Mesendoderm (in vitro differentiated cells): Measurements from ENCODE around the gene CYP4B1.

Source experiments
- DNase-seq: peaks from one replicate; pipeline ENCODE4 v3.0.0; 2013
- H2AK5ac ChIP-seq: 2 replicates; pipeline ENCODE4 v1.6.1; 2013; ENCODE audit warnings: low read length, inconsistent platforms
- H2BK120ac ChIP-seq: 2 replicates; pipeline ENCODE4 v1.6.1; 2013; ENCODE audit warnings: low read depth, mild to moderate bottlenecking, low read length, moderate library complexity, mixed read lengths
- H2BK15ac ChIP-seq: replicated peaks from 2 replicates; pipeline ENCODE4 v1.6.1; 2013; ENCODE audit warnings: low read depth, mild to moderate bottlenecking, moderate library complexity
- H2BK5ac ChIP-seq: 2 replicates; pipeline ENCODE4 v1.6.1; 2013; ENCODE audit warnings: low read length, inconsistent platforms
- H3K18ac ChIP-seq: 2 replicates; pipeline ENCODE4 v1.6.1; 2013; ENCODE audit warnings: mild to moderate bottlenecking, low read length, mixed read lengths
- H3K23ac ChIP-seq: one replicate; pipeline ENCODE4 v1.6.1; 2013; ENCODE audit warnings: low read length
- H3K27ac ChIP-seq: 2 replicates; pipeline ENCODE4 v1.5.1; 2013; ENCODE audit warnings: low read depth, mild to moderate bottlenecking, inconsistent platforms, low read length, moderate library complexity
- H3K27me3 ChIP-seq: 2 replicates; pipeline ENCODE4 v1.6.1; 2013; ENCODE audit warnings: low read length, control low read depth, mild to moderate bottlenecking, inconsistent platforms; ENCODE audit not compliant: insufficient read depth, poor library complexity
- H3K36me3 ChIP-seq: 2 replicates; pipeline ENCODE4 v1.6.1; 2013; ENCODE audit warnings: low read length, inconsistent platforms; ENCODE audit not compliant: control insufficient read depth, insufficient read depth
- H3K4ac ChIP-seq: one replicate; pipeline ENCODE4 v1.6.1; 2013; ENCODE audit warnings: low read depth, mild to moderate bottlenecking, low read length, moderate library complexity
- H3K4me1 ChIP-seq: 2 replicates; pipeline ENCODE4 v1.6.1; 2013; ENCODE audit warnings: low read depth, low read length, inconsistent platforms; ENCODE audit not compliant: control insufficient read depth
- H3K4me2 ChIP-seq: 2 replicates; pipeline ENCODE4 v1.6.1; 2013; ENCODE audit warnings: low read length
- H3K4me3 ChIP-seq: 2 replicates; pipeline ENCODE4 v1.5.1; 2013; ENCODE audit warnings: mild to moderate bottlenecking, low read length
- H3K56ac ChIP-seq: one replicate; pipeline ENCODE4 v1.6.1; 2013; ENCODE audit warnings: low read length
- H3K79me1 ChIP-seq: 2 replicates; pipeline ENCODE4 v1.6.1; 2013; ENCODE audit warnings: low read length, inconsistent platforms
- H3K79me2 ChIP-seq: 2 replicates; pipeline ENCODE4 v1.6.1; 2013; ENCODE audit warnings: mild to moderate bottlenecking, low read length; ENCODE audit not compliant: control insufficient read depth, insufficient read depth
- H3K9ac ChIP-seq: 2 replicates; pipeline ENCODE4 v1.6.1; 2013; ENCODE audit warnings: low read length, inconsistent platforms
- H4K5ac ChIP-seq: one replicate; pipeline ENCODE4 v1.6.1; 2013; ENCODE audit warnings: low read length
- H4K8ac ChIP-seq: one replicate; pipeline ENCODE4 v1.6.1; 2013; ENCODE audit warnings: low read depth, mild to moderate bottlenecking, control low read depth, low read length, moderate library complexity
- WGBS: extraction: QIAGEN DNeasy Blood & Tissue Kit; methylation state at CpG from one replicate; pipeline ENCODE4 v1.1.7; 2013; ENCODE audit warnings: low lambda C conversion rate, missing lambda C conversion rate; ENCODE audit not compliant: insufficient coverage; ENCODE audit errors: extremely low coverage; 5-methylcytosine and 5-hydroxymethylcytosine counted together

Gene CYP4B1

DNA sequence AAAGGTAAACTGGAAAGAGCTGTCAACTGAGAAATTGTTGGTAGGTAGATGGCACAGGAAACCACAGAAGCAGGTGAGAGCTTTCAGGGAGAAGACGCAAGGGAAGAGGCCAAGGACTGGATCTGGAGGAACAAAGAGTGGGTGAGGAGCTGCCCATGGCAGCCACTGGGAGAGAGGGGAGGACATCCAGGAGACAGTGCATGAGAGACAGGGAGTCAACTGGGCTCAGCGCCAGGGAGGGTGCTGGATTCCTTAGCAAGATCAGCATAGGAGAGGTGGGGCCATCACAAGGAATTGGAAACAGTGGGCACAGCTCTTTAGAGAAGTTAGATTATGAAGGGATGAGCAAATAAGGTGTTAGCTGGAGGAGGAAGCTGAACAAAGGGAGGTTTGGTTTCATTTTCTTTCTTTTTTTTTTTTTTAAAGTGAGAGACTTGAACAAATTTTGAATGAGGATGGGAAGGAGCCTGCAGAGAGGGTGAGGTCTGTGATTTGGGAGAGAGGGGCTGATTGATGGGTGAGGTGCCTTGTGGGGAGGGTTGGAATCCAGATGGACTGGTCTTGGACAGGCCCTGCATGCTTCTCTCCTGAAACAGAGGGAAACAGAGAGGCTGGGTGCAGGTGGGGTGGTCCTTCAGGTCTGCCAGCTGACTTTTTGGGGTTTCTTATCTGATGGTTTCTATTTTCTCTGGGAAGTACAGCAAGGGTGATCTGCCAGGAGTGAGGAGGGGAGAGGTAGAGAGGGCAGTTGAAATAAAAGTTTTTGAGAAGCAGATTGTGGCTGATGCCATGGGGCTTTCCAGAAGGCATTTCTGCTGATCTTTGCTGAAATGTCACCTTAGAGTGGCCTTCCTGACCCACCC, 5.4 kb downstream of the CYP4B1 start:
- H3K9ac ChIP-seq, result no peak overlapping the region
- H2BK120ac ChIP-seq, result no peak overlapping the region
- H3K23ac ChIP-seq, result no peak overlapping the region
- H3K4me1 ChIP-seq, result no peaks in the 10 kb centered on the region
- H3K56ac ChIP-seq, result no peak overlapping the region
- H3K27me3 ChIP-seq, result no peaks in the 10 kb centered on the region
- no peak overlapping the region for H4K5ac ChIP-seq
- H2AK5ac ChIP-seq, result no peak overlapping the region
- H3K79me2 ChIP-seq, result no peaks in the 10 kb centered on the region
- H3K4ac ChIP-seq, result no peak overlapping the region
- WGBS, result no CpG with 5 or more reads among the region's 2 CpGs
- no peak overlapping the region for H3K4me2 ChIP-seq
- no peak overlapping the region for H2BK5ac ChIP-seq
- no peaks in the 10 kb centered on the region for H3K36me3 ChIP-seq
- DNase-seq, result no peak
- H2BK15ac ChIP-seq, result no peak overlapping the region
- H3K4me3 ChIP-seq, result no peak overlapping the region
- H3K27ac ChIP-seq, result no peak overlapping the region
- no peaks in the 10 kb centered on the region for H3K79me1 ChIP-seq
- H4K8ac ChIP-seq, result no peak overlapping the region
- no peak overlapping the region for H3K18ac ChIP-seq

- Histone ChIP-seq H3K4me3 (no peak overlapping the region), H3K4me1 (no peaks in the 10 kb centered on the region), H3K18ac (no peak overlapping the region), H3K56ac (no peak overlapping the region), H2BK5ac (no peak overlapping the region), H3K9ac (no peak overlapping the region), H2BK120ac (no peak overlapping the region), H3K4ac (no peak overlapping the region), H3K36me3 (no peaks in the 10 kb centered on the region), H3K23ac (no peak overlapping the region), H4K8ac (no peak overlapping the region), H3K4me2 (no peak overlapping the region), H3K79me2 (no peaks in the 10 kb centered on the region), H4K5ac (no peak overlapping the region), H3K27me3 (no peaks in the 10 kb centered on the region), H3K27ac (no peak overlapping the region), H3K79me1 (no peaks in the 10 kb centered on the region), H2BK15ac (no peak overlapping the region), H2AK5ac (no peak overlapping the region)
- no peak for DNase-seq
- no CpG with 5 or more reads among the region's 1 CpG for WGBS
Observed at GRCh38 chr1:46804926-46805325, 6.1 kb downstream of the CYP4B1 start.

GRCh38 chr1:46805755-46806154, 6.9 kb downstream of the CYP4B1 start:
- Histone ChIP-seq H2BK15ac (no peak overlapping the region), H3K4me3 (no peak overlapping the region), H3K56ac (no peak overlapping the region), H3K79me2 (no peaks in the 10 kb centered on the region), H3K27ac (no peak overlapping the region), H3K4ac (no peak overlapping the region), H3K23ac (no peak overlapping the region), H2AK5ac (no peak overlapping the region), H3K4me2 (no peak overlapping the region), H3K4me1 (no peaks in the 10 kb centered on the region), H3K18ac (no peak overlapping the region), H3K27me3 (no peaks in the 10 kb centered on the region), H4K8ac (no peak overlapping the region), H3K79me1 (no peaks in the 10 kb centered on the region), H3K9ac (no peak overlapping the region), H4K5ac (no peak overlapping the region), H3K36me3 (no peaks in the 10 kb centered on the region), H2BK5ac (no peak overlapping the region), H2BK120ac (no peak overlapping the region)
- no CpG with 5 or more reads among the region's 1 CpG for WGBS
- DNase-seq, result no peak

DNA sequence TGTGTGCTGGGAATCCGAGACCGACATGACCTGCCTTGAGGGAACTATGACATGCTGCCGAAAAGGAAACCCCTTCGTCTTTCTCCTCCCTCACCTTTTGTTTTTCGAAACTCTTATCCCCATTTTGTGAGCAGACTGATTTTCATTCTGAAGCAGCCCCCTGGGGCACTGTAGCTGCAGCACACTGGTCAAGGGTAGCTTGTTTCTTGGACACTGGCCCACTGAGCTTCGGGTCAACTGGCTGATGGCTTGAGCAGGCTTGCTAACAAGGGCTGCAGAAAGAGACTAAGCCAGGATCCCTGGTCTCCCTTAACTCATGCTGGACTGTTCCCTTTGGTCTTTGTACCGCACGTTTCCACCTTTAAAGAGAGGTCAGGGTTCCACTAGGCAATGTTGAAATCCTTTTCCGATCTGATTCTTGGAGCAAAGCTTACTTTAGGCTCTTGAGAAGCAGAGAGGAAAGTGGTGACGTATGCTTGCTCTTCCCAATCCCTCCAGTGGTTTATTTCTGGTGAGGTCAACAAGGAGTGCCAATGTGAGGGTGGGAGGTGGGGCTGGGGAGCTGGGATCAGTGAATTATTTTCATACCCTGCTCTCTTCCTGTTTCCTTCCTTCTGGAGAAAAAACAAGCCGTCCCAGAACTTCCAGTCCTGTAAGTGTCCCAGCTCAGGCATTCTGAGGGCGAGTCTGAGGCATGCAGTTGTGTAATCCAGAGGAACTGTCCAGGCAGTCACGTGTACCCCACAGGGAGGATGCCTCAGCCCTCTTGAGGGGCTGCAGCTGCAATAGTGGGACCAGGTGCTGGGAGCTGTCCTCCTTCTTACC, 7.6 kb downstream of the CYP4B1 start:
- Histone ChIP-seq H4K8ac (no peak overlapping the region), H3K23ac (no peak overlapping the region), H3K27me3 (no peaks in the 10 kb centered on the region), H3K27ac (no peak overlapping the region), H3K18ac (no peak overlapping the region), H2BK15ac (no peak overlapping the region), H3K4me2 (no peak overlapping the region), H3K56ac (no peak overlapping the region), H2AK5ac (no peak overlapping the region), H3K79me1 (no peaks in the 10 kb centered on the region), H2BK120ac (no peak overlapping the region), H2BK5ac (no peak overlapping the region), H3K9ac (no peak overlapping the region), H3K79me2 (no peaks in the 10 kb centered on the region), H3K36me3 (no peaks in the 10 kb centered on the region), H3K4ac (no peak overlapping the region), H3K4me3 (no peak overlapping the region), H4K5ac (no peak overlapping the region), H3K4me1 (no peaks in the 10 kb centered on the region)
- no CpG with 5 or more reads among the region's 13 CpGs for WGBS
- DNase-seq, result no peak

DNA sequence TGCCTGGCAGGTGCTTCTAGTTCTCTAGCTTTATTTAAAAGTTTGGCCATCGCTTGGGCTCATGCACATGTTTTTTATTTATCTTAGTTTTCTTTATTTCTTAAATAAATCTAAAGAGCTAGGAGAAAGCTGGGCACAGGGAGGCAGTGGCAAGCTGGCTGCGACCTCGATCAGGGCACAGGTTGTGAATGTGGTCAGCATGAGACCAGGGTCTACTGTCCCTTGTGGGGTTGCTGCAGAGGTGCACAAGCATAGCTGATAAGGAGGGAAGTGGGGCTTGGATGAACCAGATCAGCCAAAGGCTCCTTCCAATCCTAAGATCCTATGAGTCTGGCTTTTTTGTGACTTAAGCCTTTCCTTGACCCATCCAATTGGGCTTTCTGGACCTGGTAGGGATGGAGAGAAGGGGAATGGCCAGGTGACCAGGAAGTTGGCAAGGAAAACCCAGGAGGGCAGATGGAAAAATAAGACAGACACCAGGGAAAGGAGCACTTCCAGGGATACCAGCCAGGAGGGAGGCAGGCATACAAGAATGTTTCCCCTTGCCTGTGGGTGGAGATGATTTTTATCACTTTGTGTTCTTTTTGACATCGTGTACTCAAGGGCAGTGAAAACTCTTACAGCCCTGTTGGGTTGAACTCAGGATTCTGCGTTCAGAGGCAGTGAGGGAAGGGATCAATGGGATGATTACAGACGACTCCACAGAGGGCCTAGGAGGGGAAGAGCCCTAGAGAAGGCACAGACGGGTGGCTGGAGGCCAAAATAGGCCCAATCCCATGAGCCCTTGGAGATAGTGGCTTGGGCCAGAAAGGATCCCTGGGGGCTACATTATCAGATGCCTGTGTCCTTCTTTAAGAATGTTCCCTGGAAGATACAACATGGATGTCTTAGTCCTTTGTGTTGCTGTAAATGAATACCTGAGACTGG, 8.5 kb downstream of the CYP4B1 start:
- no peak overlapping the region for H3K27ac ChIP-seq
- no peak overlapping the region for H3K23ac ChIP-seq
- H2BK5ac ChIP-seq, result no peak overlapping the region
- no peaks in the 10 kb centered on the region for H3K79me1 ChIP-seq
- H3K27me3 ChIP-seq, result no peaks in the 10 kb centered on the region
- no peak overlapping the region for H4K5ac ChIP-seq
- no peak overlapping the region for H3K18ac ChIP-seq
- H3K9ac ChIP-seq, result no peak overlapping the region
- no peaks in the 10 kb centered on the region for H3K4me1 ChIP-seq
- no peak for DNase-seq
- no peak overlapping the region for H3K56ac ChIP-seq
- no peak overlapping the region for H3K4me3 ChIP-seq
- H2BK120ac ChIP-seq, result no peak overlapping the region
- no peak overlapping the region for H2BK15ac ChIP-seq
- WGBS, result no CpG with 5 or more reads among the region's 7 CpGs
- no peaks in the 10 kb centered on the region for H3K36me3 ChIP-seq
- no peak overlapping the region for H3K4me2 ChIP-seq
- no peak overlapping the region for H4K8ac ChIP-seq
- H3K79me2 ChIP-seq, result no peaks in the 10 kb centered on the region
- H2AK5ac ChIP-seq, result no peak overlapping the region
- no peak overlapping the region for H3K4ac ChIP-seq
